Gastroesophageal sphincter (tissue), 4 donors: ENCODE data around the gene PARL. TPM values are rescaled to one million over a fixed set of nuclear protein-coding genes. Genes with fewer than 3 reads are reported as not detected.

Experiments
- ATAC-seq: fragments of 150-250 bp; one replicate; pipeline ENCODE4 v1.9.1; 2016; ENCODE audit warnings: mild to moderate bottlenecking, moderate library complexity
- H3K27ac ChIP-seq, 4 donors: fragments of 200-600 bp; sonication (generic) in 3 of 4; 1 replicate in 3 of 4; 2 replicates in 1 of 4; pipeline ENCODE4 v1.5.1; 2016 to 2019
- H3K27me3 ChIP-seq: fragments of 200-600 bp; sonication (generic); one replicate; pipeline ENCODE4 v1.5.1; 2019
- H3K36me3 ChIP-seq, 2 donors: fragments of 200-600 bp; sonication (generic); one replicate each; pipeline ENCODE4 v1.5.1; 2019; ENCODE audit warnings: control low read depth in 1 of 2
- H3K4me1 ChIP-seq, 3 donors: fragments of 200-600 bp; sonication (generic); 1 replicate in 2 of 3; 2 replicates in 1 of 3; pipeline ENCODE4 v1.5.1; 2016 to 2019; ENCODE audit warnings: control low read depth in 2 of 3
- H3K4me3 ChIP-seq, 2 donors: fragments of 200-600 bp; sonication (generic); one replicate each; pipeline ENCODE4 v1.5.1; 2019; ENCODE audit warnings: mild to moderate bottlenecking in 1 of 2, moderate library complexity in 1 of 2
- H3K9me3 ChIP-seq, 3 donors: fragments of 200-600 bp; sonication (generic); one replicate each; pipeline ENCODE4 v1.5.1; 2017 to 2019; ENCODE audit warnings: control low read depth in 2 of 3
- CTCF ChIP-seq, 4 experiments: fragments of 200-600 bp in 2 of 4; fragments of 450-650 bp in 2 of 4; sonication (generic) in 1 of 4; IDR thresholded peaks; one replicate each; pipeline ENCODE4 v1.5.1; 2017 to 2019; ENCODE audit warnings: antibody characterized with exemption in 4 of 4, mild to moderate bottlenecking in 2 of 4, moderate library complexity in 2 of 4
- EP300 ChIP-seq: sonication (generic); formaldehyde crosslinking; IDR thresholded peaks from one replicate; pipeline ENCODE4 v1.6.1; 2017; ENCODE audit warnings: antibody characterized with exemption, mild to moderate bottlenecking
- POLR2A ChIP-seq, 2 donors: fragments of 450-650 bp; IDR thresholded peaks; one replicate each; pipeline ENCODE4 v1.6.1; 2017; ENCODE audit warnings: antibody characterized with exemption in 2 of 2, mild to moderate bottlenecking in 2 of 2, moderate library complexity in 1 of 2
- POLR2AphosphoS5 ChIP-seq: sonication (generic); formaldehyde crosslinking; IDR thresholded peaks from one replicate; pipeline ENCODE4 v1.6.1; 2017; ENCODE audit warnings: antibody characterized with exemption
- WGBS, 2 donors: methylation state at CpG; one replicate each; pipeline ENCODE4 v1.1.5; 2018; ENCODE audit warnings: low coverage in 1 of 2; 5-methylcytosine and 5-hydroxymethylcytosine counted together
- total RNA-seq, 4 donors: library from RNA; depleted of rRNA; stranded (reverse); fragments of >200 nt; gene quantifications; one replicate each; pipeline ENCODE4 v1.1.0, GENCODE V29; 2016

Gene PARL
- total RNA-seq, 4 donors from 2014 or later, result 40.6 to 55.7 (median 54.7) TPM

GRCh38 chr3:183809270-183809669 lies 75.4 kb downstream of the PARL start:
- Histone ChIP-seq H3K36me3 (peaks cover 0 to 77% of the 10 kb centered on the region in 2 donors), H3K27me3 (no peaks in the 10 kb centered on the region), H3K27ac (no peak overlapping the region), H3K9me3 (no peaks in the 10 kb centered on the region), H3K4me1 (no peaks in the 10 kb centered on the region), H3K4me3 (no peak overlapping the region)
- TF ChIP-seq CTCF (IDR thresholded peaks at IDR 0.05), result no peak
- TF ChIP-seq POLR2A (IDR thresholded peaks at IDR 0.05), result no peak
- WGBS, 2 donors, result 70 to 74% methylated on average over 5 of the region's 5 CpGs
- ATAC-seq, result no peak

- WGBS, 2 donors, result 94% methylated on average over 2 to 6 of the region's 11 CpGs
- ATAC-seq, result no peak
- Histone ChIP-seq H3K27ac (no peak overlapping the region), H3K9me3 (no peaks in the 10 kb centered on the region), H3K27me3 (no peaks in the 10 kb centered on the region), H3K4me3 (no peak overlapping the region), H3K36me3 (peaks cover 0 to 86% of the 10 kb centered on the region in 2 donors), H3K4me1 (no peaks in the 10 kb centered on the region)
- TF ChIP-seq POLR2A (IDR thresholded peaks at IDR 0.05), result no peak
- TF ChIP-seq EP300, result no peak
- TF ChIP-seq CTCF (IDR thresholded peaks at IDR 0.05), result no peak
Measured at GRCh38 chr3:183808355-183808754, 76.3 kb downstream of the PARL start.

GRCh38 chr3:183807881-183808280 lies 76.8 kb downstream of the PARL start:
- no peak for TF ChIP-seq EP300
- no peak for TF ChIP-seq POLR2AphosphoS5
- TF ChIP-seq CTCF (IDR thresholded peaks at IDR 0.05), result no peak
- no peak for TF ChIP-seq POLR2A (IDR thresholded peaks at IDR 0.05)
- H3K27ac ChIP-seq, result no peak overlapping the region
- H3K27me3 ChIP-seq, result no peaks in the 10 kb centered on the region
- H3K4me3 ChIP-seq, result no peak overlapping the region
- no peaks in the 10 kb centered on the region for H3K9me3 ChIP-seq
- no peak for ATAC-seq
- no peaks in the 10 kb centered on the region for H3K4me1 ChIP-seq
- peaks cover 0 to 90% of the 10 kb centered on the region in 2 donors for H3K36me3 ChIP-seq
- 96 to 100% methylated on average over 7 of the region's 12 CpGs for WGBS, 2 donors

GRCh38 chr3:183807209-183807728 lies 77.4 kb downstream of the PARL start:
- TF ChIP-seq POLR2A (IDR thresholded peaks at IDR 0.05) (no peak), EP300 (no peak), CTCF (IDR thresholded peaks at IDR 0.05) (no peak), POLR2AphosphoS5 (no peak)
- no peak for ATAC-seq
- Histone ChIP-seq H3K9me3 (no peaks in the 10 kb centered on the region), H3K36me3 (peaks cover 0 to 97% of the 10 kb centered on the region in 2 donors), H3K27me3 (no peaks in the 10 kb centered on the region), H3K4me3 (no peak overlapping the region), H3K4me1 (no peaks in the 10 kb centered on the region), H3K27ac (no peak overlapping the region)
- 78 to 90% methylated on average over 4 to 6 of the region's 12 CpGs for WGBS, 2 donors

- no peak for ATAC-seq
- H3K36me3 ChIP-seq, result peaks cover 0 to 99% of the 10 kb centered on the region in 2 donors
- no peak overlapping the region for H3K27ac ChIP-seq
- H3K4me3 ChIP-seq, result no peak overlapping the region
- 69 to 80% methylated on average over 2 to 3 of the region's 6 CpGs for whole genome bisulfite sequencing, 2 donors
- no peaks in the 10 kb centered on the region for H3K27me3 ChIP-seq
- no peaks in the 10 kb centered on the region for H3K9me3 ChIP-seq
- H3K4me1 ChIP-seq, result no peaks in the 10 kb centered on the region
- TF ChIP-seq EP300, result no peak
Measured at GRCh38 chr3:183802989-183803388, 81.7 kb downstream of the PARL start.
